Osteoblast (primary cell): ENCODE data around the gene PHETA1. TPM values are rescaled to one million over a fixed set of nuclear protein-coding genes. Genes with fewer than 3 reads are reported as not detected.
"Not testable (repeated sequence)": the region's sequence is repeated elsewhere in the genome, so short reads cannot be mapped to it uniquely, and the experiment has no call there.

Experiments
- DNase-seq: peaks from one replicate; pipeline ENCODE4 v3.0.0; 2011; ENCODE audit warnings: low spot score, mixed read lengths; ENCODE audit not compliant: insufficient read length; ENCODE audit errors: missing footprints
- H2AFZ ChIP-seq: 2 replicates; pipeline ENCODE4 v1.6.0; 2011; ENCODE audit warnings: mild to moderate bottlenecking, low read length
- H3K27ac ChIP-seq: 2 replicates; pipeline ENCODE4 v1.5.1; 2011; ENCODE audit warnings: mild to moderate bottlenecking, low read depth, low read length, moderate library complexity
- H3K27me3 ChIP-seq: 2 replicates; pipeline ENCODE4 v1.6.0; 2012; ENCODE audit warnings: mild to moderate bottlenecking, control low read depth, inconsistent platforms, low read length, moderate library complexity; ENCODE audit not compliant: insufficient read depth
- H3K36me3 ChIP-seq: 2 replicates; pipeline ENCODE4 v1.5.1; 2011; ENCODE audit warnings: mild to moderate bottlenecking, low read length, control low read depth, moderate library complexity; ENCODE audit not compliant: insufficient read depth
- H3K4me1 ChIP-seq: 2 replicates; pipeline ENCODE4 v1.5.1; 2011; ENCODE audit warnings: mild to moderate bottlenecking, low read length, control low read depth, moderate library complexity; ENCODE audit not compliant: insufficient read depth
- H3K4me2 ChIP-seq: 2 replicates; pipeline ENCODE4 v1.6.0; 2011; ENCODE audit warnings: mild to moderate bottlenecking, low read length; ENCODE audit not compliant: insufficient read depth
- H3K4me3 ChIP-seq: fragments of 200-600 bp; sonication (generic); 3 replicates; pipeline ENCODE4 v1.5.1; 2012; ENCODE audit warnings: mild to moderate bottlenecking, low read length, inconsistent platforms; ENCODE audit not compliant: insufficient read depth
- H3K79me2 ChIP-seq: 2 replicates; pipeline ENCODE4 v1.6.0; 2012; ENCODE audit warnings: mild to moderate bottlenecking, low read length, control low read depth, inconsistent platforms; ENCODE audit not compliant: insufficient read depth
- H3K9me3 ChIP-seq: 2 replicates; pipeline ENCODE4 v1.5.1; 2011; ENCODE audit warnings: low read depth, low read length, control low read depth
- H4K20me1 ChIP-seq: 2 replicates; pipeline ENCODE4 v1.6.0; 2012; ENCODE audit warnings: mild to moderate bottlenecking, low read length, control low read depth; ENCODE audit not compliant: insufficient read depth
- CTCF ChIP-seq: IDR thresholded peaks from 2 replicates; pipeline ENCODE4 v1.5.1; 2011; ENCODE audit warnings: mild to moderate bottlenecking, low read depth, low read length, moderate library complexity; ENCODE audit errors: extremely low read depth
- total RNA-seq: library from RNA; depleted of rRNA; stranded (reverse); fragments of >200 nt; gene quantifications from 2 replicates; pipeline ENCODE4 v1.2.3, GENCODE V29; 2012

Gene PHETA1
- total RNA-seq, 1 donor: 8.3 TPM

- peaks cover 9% of the 10 kb centered on the region for H3K36me3 ChIP-seq
- peak overlapping the region; percentile 75 for H3K4me2 ChIP-seq
- peak; percentile 98 for DNase-seq
- H3K27me3 ChIP-seq: no peaks in the 10 kb centered on the region
- peak overlapping the region; percentile 93 for H3K4me3 ChIP-seq
- H2AFZ ChIP-seq: peak overlapping the region; percentile 39
- H4K20me1 ChIP-seq: peaks cover 27% of the 10 kb centered on the region
- peak; percentile 34 for TF ChIP-seq CTCF
- H3K27ac ChIP-seq: no peak overlapping the region
- H3K9me3 ChIP-seq: no peaks in the 10 kb centered on the region
- peaks cover 37% of the 10 kb centered on the region for H3K4me1 ChIP-seq
- peaks cover 43% of the 10 kb centered on the region for H3K79me2 ChIP-seq
These were observed 36.4 kb upstream of the PHETA1 start for GRCh38 chr12:111405149-111405858.

- peaks cover 20% of the 10 kb centered on the region for H4K20me1 ChIP-seq
- peak overlapping the region; percentile 39 for H2AFZ ChIP-seq
- peaks cover 38% of the 10 kb centered on the region for H3K79me2 ChIP-seq
- peaks cover 9% of the 10 kb centered on the region for H3K36me3 ChIP-seq
- H3K27me3 ChIP-seq: no peaks in the 10 kb centered on the region
- DNase-seq: peak; percentile 78
- no peaks in the 10 kb centered on the region for H3K9me3 ChIP-seq
- peak overlapping the region; percentile 75 for H3K4me2 ChIP-seq
- peak overlapping the region; percentile 93 for H3K4me3 ChIP-seq
- no peak for TF ChIP-seq CTCF
- H3K4me1 ChIP-seq: peaks cover 30% of the 10 kb centered on the region
- H3K27ac ChIP-seq: no peak overlapping the region
These were observed 35.7 kb upstream of the PHETA1 start for GRCh38 chr12:111404362-111405148.

DNA sequence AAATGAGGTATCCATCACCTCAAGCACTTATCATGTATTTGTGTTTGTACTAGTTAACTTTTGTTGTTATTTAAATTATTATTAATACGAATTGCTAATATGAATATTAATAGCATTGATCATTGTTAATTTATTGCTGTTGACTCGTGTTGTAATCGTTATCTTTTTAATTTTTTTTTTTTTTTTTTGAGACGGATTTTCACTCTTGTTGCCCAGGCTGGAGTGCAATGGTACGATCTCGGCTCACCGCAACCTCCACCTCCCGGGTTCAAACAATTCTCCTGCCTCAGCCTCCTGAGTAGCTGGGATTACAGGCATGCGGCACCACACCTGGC lies 33.6 kb upstream of the PHETA1 start:
- not testable (repeated sequence) for H3K4me2 ChIP-seq, H4K20me1 ChIP-seq, H3K27me3 ChIP-seq, H3K4me3 ChIP-seq, H2AFZ ChIP-seq, H3K9me3 ChIP-seq, H3K36me3 ChIP-seq, H3K27ac ChIP-seq, DNase-seq
- peaks cover 13% of the 10 kb centered on the region for H3K4me1 ChIP-seq
- peaks cover 17% of the 10 kb centered on the region for H3K79me2 ChIP-seq

DNA sequence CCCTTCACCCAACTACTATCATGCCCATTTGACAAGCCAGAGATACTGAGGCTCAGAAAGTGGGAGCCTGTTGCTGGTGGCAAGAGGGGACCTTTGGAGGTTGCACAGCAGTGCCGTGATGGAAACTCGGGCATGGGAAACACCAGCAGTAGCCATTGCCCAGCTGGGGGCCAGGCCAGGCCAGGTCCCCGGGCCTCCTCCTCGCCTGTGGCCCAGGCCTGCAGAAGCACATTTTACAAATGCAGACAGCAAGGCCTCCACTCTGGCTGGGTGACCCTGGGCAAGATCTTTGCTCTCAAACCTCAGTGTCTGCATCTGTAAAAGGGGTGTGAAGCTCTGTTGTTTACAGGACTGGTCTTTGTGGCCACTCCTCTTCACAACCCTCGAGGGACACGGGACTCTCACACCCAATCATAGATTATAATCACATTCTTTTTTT lies 32.3 kb upstream of the PHETA1 start:
- Histone ChIP-seq H3K27ac (no peak overlapping the region), H3K9me3 (no peaks in the 10 kb centered on the region), H3K79me2 (peaks cover 4% of the 10 kb centered on the region), H3K36me3 (no peaks in the 10 kb centered on the region), H2AFZ (no peak overlapping the region), H3K4me3 (no peak overlapping the region), H3K4me1 (peaks cover 11% of the 10 kb centered on the region), H3K4me2 (no peak overlapping the region), H4K20me1 (no peaks in the 10 kb centered on the region), H3K27me3 (no peaks in the 10 kb centered on the region)
- TF ChIP-seq CTCF: no peak
- DNase-seq: no peak

GRCh38 chr12:111399741-111400404 lies 31.0 kb upstream of the PHETA1 start:
- H3K4me3 ChIP-seq, H3K27ac ChIP-seq, DNase-seq, H3K4me2 ChIP-seq, H2AFZ ChIP-seq, H3K36me3 ChIP-seq, H3K9me3 ChIP-seq, H3K27me3 ChIP-seq, H3K79me2 ChIP-seq, H4K20me1 ChIP-seq: not testable (repeated sequence)
- H3K4me1 ChIP-seq: peaks cover 11% of the 10 kb centered on the region
